Gastrocnemius medialis (tissue), 4 donors: Measurements from ENCODE around the gene FBXO28. TPM values are rescaled to one million over a fixed set of nuclear protein-coding genes. Genes with fewer than 3 reads are reported as not detected.

Experiments used
- ATAC-seq, 2 donors: fragments of 150-250 bp; one replicate each; pipeline ENCODE4 v1.9.1; 2016
- DNase-seq, 2 donors: peaks; one replicate each; pipeline ENCODE4 v3.0.0-alpha.2; 2019
- H3K27ac ChIP-seq, 4 donors: fragments of 200-600 bp; sonication (generic); 1 replicate in 1 of 4; 2 replicates in 3 of 4; pipeline ENCODE4 v1.5.1; 2016 to 2018; ENCODE audit warnings: mild to moderate bottlenecking in 2 of 4, moderate library complexity in 1 of 4
- H3K27me3 ChIP-seq, 3 donors: fragments of 200-600 bp; sonication (generic) in 2 of 3; 1 replicate in 1 of 3; 2 replicates in 2 of 3; pipeline versions ENCODE4 v1.5.1 to v1.6.0; 2016 to 2019; ENCODE audit warnings: mild to moderate bottlenecking in 1 of 3, moderate library complexity in 1 of 3
- H3K36me3 ChIP-seq, 2 donors: fragments of 200-600 bp; sonication (generic) in 1 of 2; one replicate each; pipeline ENCODE4 v1.5.1; 2017 to 2018
- H3K4me1 ChIP-seq, 2 donors: fragments of 200-600 bp; sonication (generic) in 1 of 2; one replicate each; pipeline ENCODE4 v1.5.1; 2016 to 2017; ENCODE audit warnings: mild to moderate bottlenecking in 2 of 2
- H3K4me3 ChIP-seq, 4 donors: fragments of 200-600 bp; sonication (generic) in 3 of 4; 1 replicate in 1 of 4; 2 replicates in 3 of 4; pipeline ENCODE4 v1.5.1; 2016 to 2019; ENCODE audit warnings: mild to moderate bottlenecking in 2 of 4
- H3K9me3 ChIP-seq, 3 donors: fragments of 200-600 bp; sonication (generic) in 2 of 3; 1 replicate in 1 of 3; 2 replicates in 2 of 3; pipeline ENCODE4 v1.5.1; 2016 to 2019
- CTCF ChIP-seq, 5 experiments: fragments of 450-650 bp in 3 of 5; fragments of 200-600 bp in 2 of 5; sonication (generic) in 2 of 5; IDR thresholded peaks in 4 of 5; conservative IDR thresholded peaks in 1 of 5; 1 replicate in 4 of 5; 2 replicates in 1 of 5; pipeline ENCODE4 v1.5.1; 2016 to 2019; ENCODE audit warnings: antibody characterized with exemption in 5 of 5, mild to moderate bottlenecking in 3 of 5, moderate library complexity in 3 of 5
- POLR2A ChIP-seq, 2 donors: fragments of 450-650 bp; IDR thresholded peaks; one replicate each; pipeline ENCODE4 v1.6.1; 2017; ENCODE audit warnings: antibody characterized with exemption in 2 of 2, mild to moderate bottlenecking in 2 of 2, moderate library complexity in 2 of 2
- in situ Hi-C, 4 donors: fragments of 200-750 bp; cut with MboI; loops; one replicate each; pipeline versions ENCODE4 v1.15.0 to v1.8.0; 2017; ENCODE audit warnings: low sequenced_read_pairs in 4 of 4
- intact Hi-C: fragments of 100-400 bp; cut with DNase I; formaldehyde crosslinking; loops from one replicate; pipeline ENCODE4 v1.15.1; 2023; ENCODE audit warnings: low total_unique reads
- total RNA-seq, 4 donors: library from RNA; depleted of rRNA; stranded (reverse); fragments of >200 nt; gene quantifications; one replicate each; pipeline versions ENCODE4 v1.1.0 to v1.2.3, GENCODE V29; 2016

FBXO28 gene
- total RNA-seq, 4 donors from 2014 or later = 20.2 to 30.9 (median 27.4) TPM

- Histone ChIP-seq H3K9me3 (no peaks in the 10 kb centered on the region), H3K27me3 (no peaks in the 10 kb centered on the region), H3K36me3 (peaks cover 0 to 20% of the 10 kb centered on the region in 2 donors), H3K4me3 (no peak overlapping the region), H3K4me1 (no peaks in the 10 kb centered on the region), H3K27ac (no peak overlapping the region)
- DNase-seq (no peak), ATAC-seq (no peak)
- in situ Hi-C loops (no loop called here), intact Hi-C loops (no loop called here)
- TF ChIP-seq POLR2A (IDR thresholded peaks at IDR 0.05) = no peak
Measured at GRCh38 chr1:224162768-224163167, 48.9 kb downstream of the FBXO28 start.

GRCh38 chr1:224163311-224163710 is 49.4 kb downstream of the FBXO28 start:
- no peak overlapping the region for H3K27ac ChIP-seq
- H3K4me3 ChIP-seq = no peak overlapping the region
- no peaks in the 10 kb centered on the region for H3K4me1 ChIP-seq
- H3K27me3 ChIP-seq = no peaks in the 10 kb centered on the region
- ATAC-seq (no peak), DNase-seq (no peak)
- TF ChIP-seq POLR2A (IDR thresholded peaks at IDR 0.05) = no peak
- TF ChIP-seq CTCF (IDR thresholded peaks at IDR 0.05 in 4 of 5, conservative IDR thresholded peaks at IDR 0.05 in 1 of 5) = no peak
- in situ Hi-C loops (no loop called here), intact Hi-C loops (no loop called here)
- H3K36me3 ChIP-seq = peaks cover 0 to 15% of the 10 kb centered on the region in 2 donors
- no peaks in the 10 kb centered on the region for H3K9me3 ChIP-seq

- no peaks in the 10 kb centered on the region for H3K36me3 ChIP-seq
- intact Hi-C loops (no loop called here), in situ Hi-C loops (no loop called here)
- H3K9me3 ChIP-seq = no peaks in the 10 kb centered on the region
- H3K27me3 ChIP-seq = no peaks in the 10 kb centered on the region
- DNase-seq (peak in 1 of 2 donors; percentile 22), ATAC-seq (peak; percentile 60 to 81)
- no peak overlapping the region for H3K4me3 ChIP-seq
- H3K4me1 ChIP-seq = peaks cover 3 to 9% of the 10 kb centered on the region in 2 donors
- no peak for TF ChIP-seq POLR2A (IDR thresholded peaks at IDR 0.05)
- TF ChIP-seq CTCF (IDR thresholded peaks at IDR 0.05 in 4 of 5, conservative IDR thresholded peaks at IDR 0.05 in 1 of 5) = no peak
- H3K27ac ChIP-seq = peak overlapping the region in 2 of 4 donors; percentile 1 to 24
Measured at GRCh38 chr1:224168859-224169380, 55.0 kb downstream of the FBXO28 start.

- in situ Hi-C loops (no loop called here), intact Hi-C loops (no loop called here)
- Histone ChIP-seq H3K4me3 (no peak overlapping the region), H3K27ac (no peak overlapping the region), H3K36me3 (no peaks in the 10 kb centered on the region), H3K9me3 (no peaks in the 10 kb centered on the region), H3K4me1 (peaks cover 3 to 9% of the 10 kb centered on the region in 2 donors), H3K27me3 (no peaks in the 10 kb centered on the region)
- ATAC-seq = no peak
- no peak for DNase-seq
- TF ChIP-seq CTCF (IDR thresholded peaks at IDR 0.05 in 4 of 5, conservative IDR thresholded peaks at IDR 0.05 in 1 of 5) (no peak), POLR2A (IDR thresholded peaks at IDR 0.05) (no peak)
Measured at GRCh38 chr1:224169718-224170270, 55.9 kb downstream of the FBXO28 start.

GRCh38 chr1:224170343-224170742 is 56.4 kb downstream of the FBXO28 start:
- intact Hi-C loops (no loop called here), in situ Hi-C loops (no loop called here)
- no peak overlapping the region for H3K4me3 ChIP-seq
- TF ChIP-seq CTCF (IDR thresholded peaks at IDR 0.05 in 4 of 5, conservative IDR thresholded peaks at IDR 0.05 in 1 of 5) (no peak), POLR2A (IDR thresholded peaks at IDR 0.05) (no peak)
- ATAC-seq (no peak), DNase-seq (no peak)
- H3K27me3 ChIP-seq = no peaks in the 10 kb centered on the region
- H3K36me3 ChIP-seq = no peaks in the 10 kb centered on the region
- no peak overlapping the region for H3K27ac ChIP-seq
- H3K4me1 ChIP-seq = peaks cover 3 to 9% of the 10 kb centered on the region in 2 donors
- no peaks in the 10 kb centered on the region for H3K9me3 ChIP-seq
